Measurements from ENCODE around the gene TEAD1.

DNA sequence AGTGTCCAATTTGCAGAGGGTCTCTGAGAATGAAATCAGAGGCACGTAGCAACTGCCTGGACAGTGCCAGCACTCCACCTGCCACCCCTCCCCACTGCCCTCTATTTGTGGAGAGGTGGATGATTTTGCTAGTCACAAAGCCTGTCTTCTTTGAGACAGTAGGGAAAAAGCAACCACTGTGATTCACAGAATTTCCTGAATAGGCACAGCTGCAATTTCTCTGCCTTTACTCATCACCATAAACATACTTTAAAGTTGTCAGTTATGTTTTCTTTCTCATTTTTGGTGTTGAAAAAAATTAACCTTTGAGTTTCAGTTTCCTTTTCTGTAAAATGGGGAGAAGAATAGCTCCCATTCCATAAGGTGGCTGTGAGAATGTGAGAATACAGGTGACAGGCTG lies 134.3 kb downstream of the TEAD1 start:
- TF ChIP-seq, protein P1, sequence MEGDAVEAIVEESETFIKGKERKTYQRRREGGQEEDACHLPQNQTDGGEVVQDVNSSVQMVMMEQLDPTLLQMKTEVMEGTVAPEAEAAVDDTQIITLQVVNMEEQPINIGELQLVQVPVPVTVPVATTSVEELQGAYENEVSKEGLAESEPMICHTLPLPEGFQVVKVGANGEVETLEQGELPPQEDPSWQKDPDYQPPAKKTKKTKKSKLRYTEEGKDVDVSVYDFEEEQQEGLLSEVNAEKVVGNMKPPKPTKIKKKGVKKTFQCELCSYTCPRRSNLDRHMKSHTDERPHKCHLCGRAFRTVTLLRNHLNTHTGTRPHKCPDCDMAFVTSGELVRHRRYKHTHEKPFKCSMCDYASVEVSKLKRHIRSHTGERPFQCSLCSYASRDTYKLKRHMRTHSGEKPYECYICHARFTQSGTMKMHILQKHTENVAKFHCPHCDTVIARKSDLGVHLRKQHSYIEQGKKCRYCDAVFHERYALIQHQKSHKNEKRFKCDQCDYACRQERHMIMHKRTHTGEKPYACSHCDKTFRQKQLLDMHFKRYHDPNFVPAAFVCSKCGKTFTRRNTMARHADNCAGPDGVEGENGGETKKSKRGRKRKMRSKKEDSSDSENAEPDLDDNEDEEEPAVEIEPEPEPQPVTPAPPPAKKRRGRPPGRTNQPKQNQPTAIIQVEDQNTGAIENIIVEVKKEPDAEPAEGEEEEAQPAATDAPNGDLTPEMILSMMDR (IDR thresholded peaks at IDR 0.05; ENCODE audit: poor library complexity, severe bottlenecking), result no peak
- TF ChIP-seq, protein P2, sequence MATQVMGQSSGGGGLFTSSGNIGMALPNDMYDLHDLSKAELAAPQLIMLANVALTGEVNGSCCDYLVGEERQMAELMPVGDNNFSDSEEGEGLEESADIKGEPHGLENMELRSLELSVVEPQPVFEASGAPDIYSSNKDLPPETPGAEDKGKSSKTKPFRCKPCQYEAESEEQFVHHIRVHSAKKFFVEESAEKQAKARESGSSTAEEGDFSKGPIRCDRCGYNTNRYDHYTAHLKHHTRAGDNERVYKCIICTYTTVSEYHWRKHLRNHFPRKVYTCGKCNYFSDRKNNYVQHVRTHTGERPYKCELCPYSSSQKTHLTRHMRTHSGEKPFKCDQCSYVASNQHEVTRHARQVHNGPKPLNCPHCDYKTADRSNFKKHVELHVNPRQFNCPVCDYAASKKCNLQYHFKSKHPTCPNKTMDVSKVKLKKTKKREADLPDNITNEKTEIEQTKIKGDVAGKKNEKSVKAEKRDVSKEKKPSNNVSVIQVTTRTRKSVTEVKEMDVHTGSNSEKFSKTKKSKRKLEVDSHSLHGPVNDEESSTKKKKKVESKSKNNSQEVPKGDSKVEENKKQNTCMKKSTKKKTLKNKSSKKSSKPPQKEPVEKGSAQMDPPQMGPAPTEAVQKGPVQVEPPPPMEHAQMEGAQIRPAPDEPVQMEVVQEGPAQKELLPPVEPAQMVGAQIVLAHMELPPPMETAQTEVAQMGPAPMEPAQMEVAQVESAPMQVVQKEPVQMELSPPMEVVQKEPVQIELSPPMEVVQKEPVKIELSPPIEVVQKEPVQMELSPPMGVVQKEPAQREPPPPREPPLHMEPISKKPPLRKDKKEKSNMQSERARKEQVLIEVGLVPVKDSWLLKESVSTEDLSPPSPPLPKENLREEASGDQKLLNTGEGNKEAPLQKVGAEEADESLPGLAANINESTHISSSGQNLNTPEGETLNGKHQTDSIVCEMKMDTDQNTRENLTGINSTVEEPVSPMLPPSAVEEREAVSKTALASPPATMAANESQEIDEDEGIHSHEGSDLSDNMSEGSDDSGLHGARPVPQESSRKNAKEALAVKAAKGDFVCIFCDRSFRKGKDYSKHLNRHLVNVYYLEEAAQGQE (IDR thresholded peaks at IDR 0.05; ENCODE audit: borderline replicate concordance), result no peak
- TF ChIP-seq RAD21 (conservative IDR thresholded peaks at IDR 0.05) (no peak), EP300 (conservative IDR thresholded peaks at IDR 0.05; ENCODE audit: poor library complexity, severe bottlenecking) (no peak), MXI1 (conservative IDR thresholded peaks at IDR 0.05; ENCODE audit: poor library complexity, severe bottlenecking) (no peak), POLR2AphosphoS5 (IDR thresholded peaks at IDR 0.05) (no peak), EZH2 (IDR thresholded peaks at IDR 0.05; ENCODE audit: borderline replicate concordance, insufficient read depth, low read length, poor library complexity, severe bottlenecking) (no peak), SMC3 (conservative IDR thresholded peaks at IDR 0.05; ENCODE audit: poor library complexity) (no peak), TAF1 (IDR thresholded peaks at IDR 0.05; ENCODE audit: low read depth) (no peak)

All from neural cell (in vitro differentiated cells).